K562 (cell line): ENCODE data around the gene SLBP. TPM values are rescaled to one million over a fixed set of nuclear protein-coding genes. Genes with fewer than 3 reads are reported as not detected.

Experiments used
- CAMTA2 ChIP-seq: fragments of 250-450 bp; sonication (Bioruptor Pico); conservative IDR thresholded peaks from 2 replicates; pipeline ENCODE4 v1.5.1; 2022
- CBFB ChIP-seq: sonication (generic); formaldehyde crosslinking; IDR thresholded peaks from 2 replicates; pipeline ENCODE4 v1.4.0; 2020; ENCODE audit warnings: mild to moderate bottlenecking, missing genetic modification reagents
- DIDO1 ChIP-seq: fragments of 450-650 bp; IDR thresholded peaks from 2 replicates; pipeline ENCODE4 v1.6.1; 2016; ENCODE audit warnings: low read depth, missing biosample characterization, missing genetic modification characterization
- E2F1 ChIP-seq: sonication (generic); formaldehyde crosslinking; IDR thresholded peaks from 2 replicates; pipeline ENCODE4 v1.8.1; 2023; ENCODE audit warnings: mild to moderate bottlenecking, missing genetic modification reagents, moderate library complexity
- ELF1 ChIP-seq: fragments of 200-800 bp; sonication (Bioruptor generic); IDR thresholded peaks from 2 replicates; pipeline ENCODE4 v1.6.1; 2016; ENCODE audit warnings: missing genetic modification characterization, missing compliant biosample characterization
- ETV6 ChIP-seq, 3 experiments: fragments of 150-350 bp in 1 of 3; sonication (generic) in 1 of 3; formaldehyde crosslinking in 1 of 3; IDR thresholded peaks; 2 replicates each; pipeline versions ENCODE4 v1.6.1 to v1.8.0; 2014 to 2022; ENCODE audit warnings: borderline replicate concordance in 2 of 3, low read depth in 2 of 3, antibody characterized with exemption in 1 of 3, low read length in 1 of 3, mild to moderate bottlenecking in 1 of 3, missing genetic modification reagents in 1 of 3
- HMG20A ChIP-seq: fragments of 450-650 bp; formaldehyde crosslinking; conservative IDR thresholded peaks from 2 replicates; pipeline ENCODE4 v1.4.0; 2020; ENCODE audit warnings: mild to moderate bottlenecking, mixed read lengths
- MEIS2 ChIP-seq: fragments of 450-650 bp; IDR thresholded peaks from 2 replicates; pipeline ENCODE4 v1.6.1; 2014; ENCODE audit warnings: mild to moderate bottlenecking; ENCODE audit not compliant: partially characterized antibody
- POLR2AphosphoS5 ChIP-seq: IDR thresholded peaks from 2 replicates; pipeline ENCODE4 v1.6.1; 2011; ENCODE audit warnings: mild to moderate bottlenecking, low read depth, low read length, moderate library complexity; ENCODE audit not compliant: control insufficient read depth, insufficient read depth
- TCF15 ChIP-seq: fragments of 250-450 bp; sonication (Bioruptor Pico); IDR thresholded peaks from 2 replicates; pipeline ENCODE4 v1.8.0; 2022; ENCODE audit warnings: moderate library complexity, mild to moderate bottlenecking, inconsistent platforms
- ZFP30 ChIP-seq: fragments of 250-450 bp; sonication (Bioruptor Pico); IDR thresholded peaks from 2 replicates; pipeline ENCODE4 v1.8.0; 2022; ENCODE audit warnings: moderate library complexity, mild to moderate bottlenecking, inconsistent platforms, borderline replicate concordance
- ZNF324 ChIP-seq: fragments of 250-450 bp; sonication (Bioruptor Pico); IDR thresholded peaks from 2 replicates; pipeline ENCODE4 v1.4.0; 2020; ENCODE audit warnings: mild to moderate bottlenecking
- polyA plus RNA-seq, 8 experiments: library from polyadenylated mRNA; depleted of rRNA in 4 of 8; stranded (reverse) in 5 of 8; unstranded in 3 of 8; fragments of >200 nt; fragmentation: Nextera tagmentation in 2 of 8; fragmentation: Illumina TruSeq in 1 of 8; extraction: Ambion mirVana in 2 of 8; extraction: Trizol in 1 of 8; gene quantifications; 2 replicates each; pipeline versions ENCODE4 v1.2.1 to v1.2.3, GENCODE V29; 2011 to 2014; ENCODE audit warnings: inconsistent platforms in 1 of 8, missing spikeins in 1 of 8
- total RNA-seq, 7 experiments: library from RNA; depleted of rRNA in 6 of 7; stranded (reverse); fragments of >200 nt in 6 of 7; fragmentation: Illumina TruSeq in 2 of 7; extraction: Trizol in 2 of 7; gene quantifications; 2 replicates each; pipeline versions ENCODE4 v1.2.1 to v1.2.3, GENCODE V29; 2011 to 2021; ENCODE audit warnings: low replicate concordance in 1 of 7
- TF ChIP-seq, protein P1 (sequence below), 3 experiments: IDR thresholded peaks in 2 of 3; conservative IDR thresholded peaks in 1 of 3; 2 replicates each; pipeline ENCODE4 v1.5.1; 2011 to 2012; ENCODE audit warnings: low read length in 3 of 3, mild to moderate bottlenecking in 3 of 3, control low read depth in 2 of 3, improper control_type of control experiment in 1 of 3, inconsistent platforms in 1 of 3, low read depth in 1 of 3, mixed read lengths in 1 of 3, moderate library complexity in 1 of 3; ENCODE audit not compliant: insufficient read depth in 2 of 3
- TF ChIP-seq, protein P2 (sequence below): fragments of 250-450 bp; sonication (Bioruptor Pico); IDR thresholded peaks from 2 replicates; pipeline ENCODE4 v1.5.0; 2021; ENCODE audit warnings: mild to moderate bottlenecking, moderate library complexity

SLBP gene
- total and polyA plus RNA-seq, 9 of the 15 experiments (the other 6 are each of a cell fraction or from before 2014, with no cell fraction given): 49.4 to 221 (median 162) TPM

GRCh38 chr4:1713003-1713851 is 1.1 kb upstream of the SLBP start (continued):
- TF ChIP-seq E2F1 (no peak), DIDO1 (0 out of 2 replicates have a peak, but pooled peaks have one; percentile 12), HMG20A (no peak), TCF15 (CRISPR knock-in tag) (no peak), CAMTA2 (CRISPR knock-in tag) (no peak), ETV6 (IDR thresholded peaks at IDR 0.05; ENCODE audit: borderline replicate concordance in 1 of 2, low read depth in 2 of 2, low read length in 1 of 2) (no peak), ETV6 (CRISPR knock-in tag; IDR thresholded peaks at IDR 0.05; ENCODE audit: borderline replicate concordance) (no peak), POLR2AphosphoS5 (no peak), ELF1 (tag) (peak; percentile 14), MEIS2 (no peak), CBFB (CRISPR knock-in tag) (no peak), ZNF324 (CRISPR knock-in tag) (no peak), ZFP30 (CRISPR knock-in tag) (no peak)
- TF ChIP-seq, protein P1, sequence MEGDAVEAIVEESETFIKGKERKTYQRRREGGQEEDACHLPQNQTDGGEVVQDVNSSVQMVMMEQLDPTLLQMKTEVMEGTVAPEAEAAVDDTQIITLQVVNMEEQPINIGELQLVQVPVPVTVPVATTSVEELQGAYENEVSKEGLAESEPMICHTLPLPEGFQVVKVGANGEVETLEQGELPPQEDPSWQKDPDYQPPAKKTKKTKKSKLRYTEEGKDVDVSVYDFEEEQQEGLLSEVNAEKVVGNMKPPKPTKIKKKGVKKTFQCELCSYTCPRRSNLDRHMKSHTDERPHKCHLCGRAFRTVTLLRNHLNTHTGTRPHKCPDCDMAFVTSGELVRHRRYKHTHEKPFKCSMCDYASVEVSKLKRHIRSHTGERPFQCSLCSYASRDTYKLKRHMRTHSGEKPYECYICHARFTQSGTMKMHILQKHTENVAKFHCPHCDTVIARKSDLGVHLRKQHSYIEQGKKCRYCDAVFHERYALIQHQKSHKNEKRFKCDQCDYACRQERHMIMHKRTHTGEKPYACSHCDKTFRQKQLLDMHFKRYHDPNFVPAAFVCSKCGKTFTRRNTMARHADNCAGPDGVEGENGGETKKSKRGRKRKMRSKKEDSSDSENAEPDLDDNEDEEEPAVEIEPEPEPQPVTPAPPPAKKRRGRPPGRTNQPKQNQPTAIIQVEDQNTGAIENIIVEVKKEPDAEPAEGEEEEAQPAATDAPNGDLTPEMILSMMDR (IDR thresholded peaks at IDR 0.05 in 2 of 3, conservative IDR thresholded peaks at IDR 0.05 in 1 of 3; ENCODE audit: insufficient read depth in 2 of 3, low read depth in 1 of 3, low read length in 3 of 3): no peak
- TF ChIP-seq, protein P2, sequence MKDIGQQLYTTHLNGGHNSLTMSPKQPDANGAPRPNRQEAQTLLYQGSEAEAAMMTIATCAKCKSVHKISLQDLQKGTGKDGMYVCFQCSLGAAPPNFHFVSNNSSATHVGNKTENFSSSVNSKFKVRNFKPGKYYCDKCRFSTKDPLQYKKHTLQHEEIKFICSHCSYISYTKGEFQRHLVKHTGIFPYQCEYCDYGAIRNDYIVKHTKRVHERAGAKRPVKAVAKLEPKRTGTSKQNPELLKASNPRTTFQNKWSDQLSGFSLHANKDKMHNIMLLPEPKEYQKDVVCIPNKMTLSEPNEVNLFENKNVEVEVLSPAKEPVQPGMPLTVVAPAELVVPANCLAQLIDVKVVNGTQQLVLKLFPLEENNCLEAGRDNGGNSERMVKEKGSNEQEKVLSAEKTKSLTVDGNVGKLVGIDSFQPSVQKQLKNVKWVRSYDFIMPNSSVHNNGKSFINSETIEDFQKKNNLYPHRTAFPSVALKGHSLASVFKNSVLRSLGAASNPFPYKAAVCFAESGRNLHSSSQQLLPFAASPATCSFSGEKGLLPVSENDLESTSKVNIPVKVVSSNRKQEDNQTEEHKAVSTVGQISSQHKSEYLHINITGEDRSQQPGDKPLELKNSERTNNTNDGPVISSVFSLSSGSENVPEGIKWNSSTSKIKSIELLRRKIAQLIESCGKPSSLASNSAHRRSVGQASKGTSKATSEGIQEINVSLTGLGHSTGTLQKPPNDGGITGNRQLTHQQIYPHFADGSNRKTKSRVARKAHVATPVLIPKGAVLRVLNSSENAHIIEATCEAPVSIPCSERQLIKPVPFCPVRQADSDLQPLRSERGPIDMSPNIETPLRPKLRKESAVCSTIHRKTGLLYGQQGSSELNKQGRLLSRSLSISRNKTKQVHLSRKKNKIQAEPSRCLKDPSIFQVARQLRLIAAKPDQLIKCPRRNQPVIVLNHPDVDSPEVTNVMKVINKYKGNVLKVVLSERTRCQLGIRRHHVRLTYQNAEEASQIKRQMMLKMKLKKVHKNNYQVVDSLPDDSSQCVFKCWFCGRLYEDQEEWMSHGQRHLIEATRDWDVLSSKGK (CRISPR knock-in tag): no peak
